HepG2 (cell line): Measurements from ENCODE around the gene KIF13A. TPM values are rescaled to one million over a fixed set of nuclear protein-coding genes. Genes with fewer than 3 reads are reported as not detected.
A peak's percentile ranks its signal among the peaks of the same experiment; 100 is the strongest.

Experiments used
- ARID4A ChIP-seq: sonication (generic); formaldehyde crosslinking; IDR thresholded peaks from 2 replicates; pipeline ENCODE4 v1.5.0; 2020; ENCODE audit warnings: mild to moderate bottlenecking, missing genetic modification reagents, borderline replicate concordance
- FOSL2 ChIP-seq: sonication (generic); formaldehyde crosslinking; IDR thresholded peaks from 2 replicates; pipeline ENCODE4 v1.4.0; 2020; ENCODE audit warnings: missing genetic modification reagents
- HDAC2 ChIP-seq: sonication (generic); formaldehyde crosslinking; IDR thresholded peaks from 2 replicates; pipeline ENCODE4 v1.4.0; 2020; ENCODE audit warnings: missing genetic modification reagents
- MXI1 ChIP-seq: IDR thresholded peaks from 3 replicates; pipeline ENCODE4 v1.6.1; 2012; ENCODE audit warnings: low read depth, low read length, inconsistent platforms, borderline replicate concordance
- NAIF1 ChIP-seq: sonication (generic); formaldehyde crosslinking; IDR thresholded peaks from 2 replicates; pipeline ENCODE4 v1.5.0; 2020; ENCODE audit warnings: mild to moderate bottlenecking, missing genetic modification reagents, borderline replicate concordance
- NBN ChIP-seq: fragments of 450-650 bp; conservative IDR thresholded peaks from 2 replicates; pipeline ENCODE4 v1.6.1; 2017
- ZNF138 ChIP-seq: sonication (generic); formaldehyde crosslinking; IDR thresholded peaks from 2 replicates; pipeline ENCODE4 v1.5.0; 2020; ENCODE audit warnings: mild to moderate bottlenecking, low read depth, missing genetic modification reagents
- ZNF557 ChIP-seq: sonication (generic); formaldehyde crosslinking; IDR thresholded peaks from 2 replicates; pipeline ENCODE4 v1.4.0; 2020; ENCODE audit warnings: missing genetic modification reagents
- ZNF629 ChIP-seq: sonication (generic); formaldehyde crosslinking; conservative IDR thresholded peaks from 2 replicates; pipeline ENCODE4 v1.5.0; 2020; ENCODE audit warnings: missing genetic modification reagents
- ZNF644 ChIP-seq: IDR thresholded peaks from 2 replicates; pipeline ENCODE4 v1.6.1; 2016; ENCODE audit warnings: low read depth
- ZNF792 ChIP-seq: IDR thresholded peaks from 2 replicates; pipeline ENCODE4 v1.6.1; 2016
- polyA plus RNA-seq, 8 experiments: library from polyadenylated mRNA; depleted of rRNA in 3 of 8; stranded (reverse) in 7 of 8; unstranded in 1 of 8; fragments of >200 nt; fragmentation: Illumina TruSeq in 4 of 8; extraction: Trizol in 4 of 8; gene quantifications; 2 replicates each; pipeline versions ENCODE4 v1.2.1 to v1.2.3, GENCODE V29; 2011 to 2016; ENCODE audit warnings: low read depth in 4 of 8, missing spikeins in 1 of 8, mixed read lengths in 1 of 8; ENCODE audit not compliant: insufficient read depth in 1 of 8
- total RNA-seq, 5 experiments: library from RNA; depleted of rRNA; stranded (reverse); fragments of >200 nt; fragmentation: Illumina TruSeq; extraction: Trizol; gene quantifications; 2 replicates each; pipeline ENCODE4 v1.2.3, GENCODE V29; 2016; ENCODE audit warnings: low read depth in 1 of 5
- TF ChIP-seq, protein P1 (sequence below): sonication (generic); formaldehyde crosslinking; IDR thresholded peaks from 2 replicates; pipeline ENCODE4 v1.4.0; 2020; ENCODE audit warnings: mild to moderate bottlenecking, missing genetic modification reagents, borderline replicate concordance
- TF ChIP-seq, protein P2 (sequence below): IDR thresholded peaks from 2 replicates; pipeline ENCODE4 v1.4.0; 2020; ENCODE audit warnings: mild to moderate bottlenecking, missing genetic modification reagents

The KIF13A gene
- total and polyA plus RNA-seq, 2 of the 13 experiments (the other 11 are each of a cell fraction or from before 2014, with no cell fraction given): 21.1 to 37.2 TPM

DNA sequence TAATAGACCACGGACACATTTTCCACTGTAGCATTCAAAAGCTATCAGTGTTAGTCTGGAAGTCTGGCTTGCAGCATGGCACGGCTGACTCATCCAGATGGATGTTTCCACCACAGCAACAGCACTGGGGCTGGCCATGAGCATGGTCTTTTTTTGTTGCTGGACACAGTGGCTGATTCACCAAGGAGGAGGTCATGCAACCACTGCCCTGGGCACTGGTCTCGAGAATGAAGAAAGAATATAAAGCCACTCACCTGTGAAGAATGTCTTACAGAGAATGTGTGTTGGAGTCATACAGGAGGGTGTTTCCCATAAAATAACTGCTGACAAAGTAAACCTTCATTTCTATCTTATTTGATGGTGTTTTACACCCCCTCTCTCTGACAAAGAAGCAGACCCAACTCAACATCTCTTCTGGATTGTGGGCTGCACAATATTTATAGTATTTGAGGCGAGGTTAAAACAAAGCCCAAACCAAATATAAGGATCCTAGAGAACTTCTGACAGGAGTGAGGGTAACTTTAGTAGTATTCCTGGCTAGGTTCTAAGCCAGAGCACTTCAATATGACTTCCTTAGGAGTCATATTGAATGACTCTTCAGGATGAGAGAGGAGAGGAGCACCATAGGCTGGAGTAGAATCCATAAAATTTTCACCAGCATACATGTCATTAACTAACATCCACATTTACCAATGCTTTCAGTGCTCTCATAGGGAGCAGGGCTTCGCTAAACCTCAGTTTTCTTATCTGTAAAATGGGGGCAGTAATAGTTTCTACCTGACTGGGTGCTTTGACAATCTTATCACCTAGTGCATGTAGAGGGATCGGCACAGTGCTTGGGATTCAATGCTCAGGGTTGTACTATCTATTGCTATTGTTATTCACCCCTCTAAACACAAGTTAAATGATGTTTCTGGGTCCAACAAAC is 121.4 kb downstream of the KIF13A start (continued):
- TF ChIP-seq, protein P1, sequence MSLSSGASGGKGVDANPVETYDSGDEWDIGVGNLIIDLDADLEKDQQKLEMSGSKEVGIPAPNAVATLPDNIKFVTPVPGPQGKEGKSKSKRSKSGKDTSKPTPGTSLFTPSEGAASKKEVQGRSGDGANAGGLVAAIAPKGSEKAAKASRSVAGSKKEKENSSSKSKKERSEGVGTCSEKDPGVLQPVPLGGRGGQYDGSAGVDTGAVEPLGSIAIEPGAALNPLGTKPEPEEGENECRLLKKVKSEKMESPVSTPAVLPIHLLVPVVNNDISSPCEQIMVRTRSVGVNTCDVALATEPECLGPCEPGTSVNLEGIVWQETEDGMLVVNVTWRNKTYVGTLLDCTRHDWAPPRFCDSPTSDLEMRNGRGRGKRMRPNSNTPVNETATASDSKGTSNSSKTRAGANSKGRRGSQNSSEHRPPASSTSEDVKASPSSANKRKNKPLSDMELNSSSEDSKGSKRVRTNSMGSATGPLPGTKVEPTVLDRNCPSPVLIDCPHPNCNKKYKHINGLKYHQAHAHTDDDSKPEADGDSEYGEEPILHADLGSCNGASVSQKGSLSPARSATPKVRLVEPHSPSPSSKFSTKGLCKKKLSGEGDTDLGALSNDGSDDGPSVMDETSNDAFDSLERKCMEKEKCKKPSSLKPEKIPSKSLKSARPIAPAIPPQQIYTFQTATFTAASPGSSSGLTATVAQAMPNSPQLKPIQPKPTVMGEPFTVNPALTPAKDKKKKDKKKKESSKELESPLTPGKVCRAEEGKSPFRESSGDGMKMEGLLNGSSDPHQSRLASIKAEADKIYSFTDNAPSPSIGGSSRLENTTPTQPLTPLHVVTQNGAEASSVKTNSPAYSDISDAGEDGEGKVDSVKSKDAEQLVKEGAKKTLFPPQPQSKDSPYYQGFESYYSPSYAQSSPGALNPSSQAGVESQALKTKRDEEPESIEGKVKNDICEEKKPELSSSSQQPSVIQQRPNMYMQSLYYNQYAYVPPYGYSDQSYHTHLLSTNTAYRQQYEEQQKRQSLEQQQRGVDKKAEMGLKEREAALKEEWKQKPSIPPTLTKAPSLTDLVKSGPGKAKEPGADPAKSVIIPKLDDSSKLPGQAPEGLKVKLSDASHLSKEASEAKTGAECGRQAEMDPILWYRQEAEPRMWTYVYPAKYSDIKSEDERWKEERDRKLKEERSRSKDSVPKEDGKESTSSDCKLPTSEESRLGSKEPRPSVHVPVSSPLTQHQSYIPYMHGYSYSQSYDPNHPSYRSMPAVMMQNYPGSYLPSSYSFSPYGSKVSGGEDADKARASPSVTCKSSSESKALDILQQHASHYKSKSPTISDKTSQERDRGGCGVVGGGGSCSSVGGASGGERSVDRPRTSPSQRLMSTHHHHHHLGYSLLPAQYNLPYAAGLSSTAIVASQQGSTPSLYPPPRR (CRISPR knock-in tag): no peak
- TF ChIP-seq MXI1 (0 out of 3 replicates have a peak, but pooled peaks have one; percentile 14), ARID4A (no peak), ZNF629 (CRISPR knock-in tag) (peak; percentile 93), ZNF644 (CRISPR knock-in tag) (0 out of 2 replicates have a peak, but pooled peaks have one; percentile 39), NAIF1 (no peak), ZNF557 (CRISPR knock-in tag) (no peak), NBN (no peak), HDAC2 (CRISPR knock-in tag) (no peak), FOSL2 (CRISPR knock-in tag) (peak; percentile 74), ZNF792 (CRISPR knock-in tag) (0 out of 2 replicates have a peak, but pooled peaks have one; percentile 32), ZNF138 (CRISPR knock-in tag) (no peak)
- TF ChIP-seq, protein P2, sequence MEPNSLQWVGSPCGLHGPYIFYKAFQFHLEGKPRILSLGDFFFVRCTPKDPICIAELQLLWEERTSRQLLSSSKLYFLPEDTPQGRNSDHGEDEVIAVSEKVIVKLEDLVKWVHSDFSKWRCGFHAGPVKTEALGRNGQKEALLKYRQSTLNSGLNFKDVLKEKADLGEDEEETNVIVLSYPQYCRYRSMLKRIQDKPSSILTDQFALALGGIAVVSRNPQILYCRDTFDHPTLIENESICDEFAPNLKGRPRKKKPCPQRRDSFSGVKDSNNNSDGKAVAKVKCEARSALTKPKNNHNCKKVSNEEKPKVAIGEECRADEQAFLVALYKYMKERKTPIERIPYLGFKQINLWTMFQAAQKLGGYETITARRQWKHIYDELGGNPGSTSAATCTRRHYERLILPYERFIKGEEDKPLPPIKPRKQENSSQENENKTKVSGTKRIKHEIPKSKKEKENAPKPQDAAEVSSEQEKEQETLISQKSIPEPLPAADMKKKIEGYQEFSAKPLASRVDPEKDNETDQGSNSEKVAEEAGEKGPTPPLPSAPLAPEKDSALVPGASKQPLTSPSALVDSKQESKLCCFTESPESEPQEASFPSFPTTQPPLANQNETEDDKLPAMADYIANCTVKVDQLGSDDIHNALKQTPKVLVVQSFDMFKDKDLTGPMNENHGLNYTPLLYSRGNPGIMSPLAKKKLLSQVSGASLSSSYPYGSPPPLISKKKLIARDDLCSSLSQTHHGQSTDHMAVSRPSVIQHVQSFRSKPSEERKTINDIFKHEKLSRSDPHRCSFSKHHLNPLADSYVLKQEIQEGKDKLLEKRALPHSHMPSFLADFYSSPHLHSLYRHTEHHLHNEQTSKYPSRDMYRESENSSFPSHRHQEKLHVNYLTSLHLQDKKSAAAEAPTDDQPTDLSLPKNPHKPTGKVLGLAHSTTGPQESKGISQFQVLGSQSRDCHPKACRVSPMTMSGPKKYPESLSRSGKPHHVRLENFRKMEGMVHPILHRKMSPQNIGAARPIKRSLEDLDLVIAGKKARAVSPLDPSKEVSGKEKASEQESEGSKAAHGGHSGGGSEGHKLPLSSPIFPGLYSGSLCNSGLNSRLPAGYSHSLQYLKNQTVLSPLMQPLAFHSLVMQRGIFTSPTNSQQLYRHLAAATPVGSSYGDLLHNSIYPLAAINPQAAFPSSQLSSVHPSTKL (CRISPR knock-in tag): no peak
